Panc1 (cell line): ENCODE measurements around the gene ZNF580.

ENCODE experiments used
- CTCF ChIP-seq: fragments of 450-650 bp; IDR thresholded peaks from 2 replicates; pipeline ENCODE4 v1.5.1; 2017; ENCODE audit warnings: mild to moderate bottlenecking
- POLR2AphosphoS5 ChIP-seq: IDR thresholded peaks from 2 replicates; pipeline ENCODE4 v1.6.1; 2012; ENCODE audit warnings: mild to moderate bottlenecking, low read depth, low read length, moderate library complexity
- REST ChIP-seq, 2 experiments: IDR thresholded peaks; 2 replicates each; pipeline ENCODE4 v1.6.1; 2011 to 2012; ENCODE audit warnings: low read depth in 2 of 2, control low read depth in 1 of 2, low read length in 1 of 2, mild to moderate bottlenecking in 1 of 2, moderate library complexity in 1 of 2; ENCODE audit not compliant: insufficient read depth in 1 of 2
- SIN3A ChIP-seq: IDR thresholded peaks from 2 replicates; pipeline ENCODE4 v1.6.1; 2012; ENCODE audit warnings: low read depth, mild to moderate bottlenecking, low read length, moderate library complexity, borderline replicate concordance; ENCODE audit not compliant: insufficient read depth
- TCF7L2 ChIP-seq: IDR thresholded peaks from 2 replicates; pipeline ENCODE4 v1.6.1; 2011; ENCODE audit warnings: mild to moderate bottlenecking, low read depth, low read length, inconsistent platforms

- TF ChIP-seq CTCF (no peak), SIN3A (no peak), REST (IDR thresholded peaks at IDR 0.05; ENCODE audit: insufficient read depth in 1 of 2, low read depth in 2 of 2, low read length in 1 of 2) (no peak), POLR2AphosphoS5 (peak; percentile 45; the same call in 1 of the 2 replicates), TCF7L2 (no peak)
These were observed 4.7 kb downstream of the ZNF580 start for GRCh38 chr19:55645512-55645881.
